Subcutaneous abdominal adipose tissue (tissue), 5 donors: Measurements from ENCODE around the gene LYRM7.

Source experiments
- H3K27ac ChIP-seq: one replicate; pipeline ENCODE4 v1.7.0; 2013; ENCODE audit warnings: low read depth, mild to moderate bottlenecking, inconsistent platforms, low read length, moderate library complexity
- H3K27me3 ChIP-seq, 5 donors: one replicate each; pipeline ENCODE4 v1.7.0; 2013; ENCODE audit warnings: low read length in 5 of 5, inconsistent platforms in 1 of 5; ENCODE audit not compliant: control insufficient read depth in 5 of 5, insufficient read depth in 4 of 5
- H3K36me3 ChIP-seq, 5 donors: one replicate each; pipeline ENCODE4 v1.7.0; 2013; ENCODE audit warnings: low read length in 5 of 5; ENCODE audit not compliant: control insufficient read depth in 5 of 5, insufficient read depth in 5 of 5
- H3K4me1 ChIP-seq, 5 donors: one replicate each; pipeline ENCODE4 v1.7.0; 2013; ENCODE audit warnings: low read length in 5 of 5, mild to moderate bottlenecking in 3 of 5, moderate library complexity in 1 of 5; ENCODE audit not compliant: control insufficient read depth in 5 of 5, insufficient read depth in 5 of 5
- H3K4me3 ChIP-seq, 5 donors: one replicate each; pipeline ENCODE4 v1.7.0; 2013; ENCODE audit warnings: low read length in 5 of 5, low read depth in 1 of 5
- H3K9ac ChIP-seq, 5 donors: one replicate each; pipeline ENCODE4 v1.7.0; 2013; ENCODE audit warnings: low read length in 5 of 5, mild to moderate bottlenecking in 4 of 5, moderate library complexity in 3 of 5
- H3K9me3 ChIP-seq, 5 donors: one replicate each; pipeline ENCODE4 v1.7.0; 2013; ENCODE audit warnings: low read length in 5 of 5; ENCODE audit not compliant: control insufficient read depth in 5 of 5
- donor health status: healthy.
- donor health status: healthy.
- donor health status: healthy.
- donor health status: healthy.
- donor health status: healthy.

The LYRM7 gene

DNA sequence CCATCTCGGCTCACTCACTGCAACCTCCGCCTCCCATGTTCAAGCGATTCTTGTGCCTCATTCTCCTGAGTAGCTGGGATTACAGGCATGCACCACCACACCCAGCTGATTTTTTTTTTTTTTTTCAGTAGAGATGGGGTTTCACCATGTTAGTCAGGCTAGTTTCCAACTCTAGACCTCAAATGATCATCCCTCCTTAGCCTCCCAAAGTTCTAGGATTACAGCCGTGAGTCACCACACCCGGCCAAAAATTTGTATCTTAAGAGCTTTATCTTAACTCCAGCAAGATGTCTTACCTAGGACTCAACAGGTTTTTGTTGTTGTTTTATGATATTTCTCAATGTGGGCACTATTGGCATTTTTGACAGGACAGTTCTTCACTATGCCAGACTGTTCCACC is 27.9 kb downstream of the LYRM7 start:
- Histone ChIP-seq H3K9me3 (no peaks in the 10 kb centered on the region), H3K9ac (no peak overlapping the region), H3K36me3 (peaks cover 0 to 10% (median 0%) of the 10 kb centered on the region in 5 donors), H3K4me3 (no peak overlapping the region), H3K4me1 (no peaks in the 10 kb centered on the region), H3K27ac (no peak overlapping the region), H3K27me3 (no peaks in the 10 kb centered on the region)

GRCh38 chr5:131200560-131200959 is 29.8 kb downstream of the LYRM7 start:
- Histone ChIP-seq H3K27me3 (no peaks in the 10 kb centered on the region), H3K36me3 (peaks cover 0 to 10% (median 0%) of the 10 kb centered on the region in 5 donors), H3K4me3 (no peak overlapping the region), H3K9ac (no peak overlapping the region), H3K27ac (no peak overlapping the region), H3K9me3 (no peaks in the 10 kb centered on the region), H3K4me1 (no peaks in the 10 kb centered on the region)

DNA sequence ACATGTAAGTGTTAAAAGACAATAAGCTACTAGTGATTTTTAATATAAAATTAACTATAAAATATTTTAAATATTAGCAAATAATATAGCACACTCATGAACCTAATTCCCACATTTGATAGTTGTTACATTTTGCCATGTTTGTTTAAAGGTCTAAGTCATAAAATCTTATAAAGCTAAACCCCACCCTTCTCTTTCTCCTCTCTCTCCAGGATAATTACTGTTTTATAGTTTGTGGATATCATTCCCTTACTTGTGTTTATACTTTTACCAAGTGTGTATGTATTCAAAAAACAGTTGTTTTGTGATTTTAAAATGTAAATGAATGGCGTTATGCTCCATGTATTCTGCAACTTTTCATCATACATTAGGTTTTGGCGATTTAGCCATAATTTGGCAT is 34.2 kb downstream of the LYRM7 start:
- Histone ChIP-seq H3K27ac (no peak overlapping the region), H3K36me3 (peaks cover 0 to 6% (median 0%) of the 10 kb centered on the region in 5 donors), H3K4me1 (peaks cover 0 to 6% (median 2%) of the 10 kb centered on the region in 5 donors), H3K27me3 (no peaks in the 10 kb centered on the region), H3K4me3 (no peak overlapping the region), H3K9ac (no peak overlapping the region), H3K9me3 (no peaks in the 10 kb centered on the region)

GRCh38 chr5:131206061-131206460 is 35.3 kb downstream of the LYRM7 start:
- Histone ChIP-seq H3K4me3 (no peak overlapping the region), H3K9me3 (no peaks in the 10 kb centered on the region), H3K27me3 (no peaks in the 10 kb centered on the region), H3K36me3 (peaks cover 0 to 6% (median 0%) of the 10 kb centered on the region in 5 donors), H3K27ac (no peak overlapping the region), H3K4me1 (peaks cover 0 to 7% (median 2%) of the 10 kb centered on the region in 5 donors), H3K9ac (no peak overlapping the region)

GRCh38 chr5:131206772-131207171 is 36.0 kb downstream of the LYRM7 start:
- Histone ChIP-seq H3K36me3 (peaks cover 0 to 6% (median 0%) of the 10 kb centered on the region in 5 donors), H3K4me3 (no peak overlapping the region), H3K27ac (no peak overlapping the region), H3K27me3 (no peaks in the 10 kb centered on the region), H3K9ac (no peak overlapping the region), H3K9me3 (no peaks in the 10 kb centered on the region), H3K4me1 (peaks cover 0 to 7% (median 2%) of the 10 kb centered on the region in 5 donors)

DNA sequence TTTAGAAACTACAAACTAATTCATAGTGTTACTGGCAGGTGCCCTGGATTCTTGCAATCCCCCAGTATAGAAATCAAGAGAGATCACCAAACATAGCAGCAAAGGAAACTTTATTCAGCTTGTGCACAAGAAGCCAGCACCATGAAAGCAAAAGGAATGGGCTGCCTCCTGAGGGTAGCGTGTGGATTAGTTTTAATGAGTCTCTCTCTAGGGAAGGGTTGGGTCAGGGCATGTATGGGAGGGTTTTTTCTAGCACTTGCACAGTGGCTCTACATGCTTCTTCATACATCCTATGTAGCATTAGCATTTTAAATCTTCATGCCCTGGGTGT is 38.4 kb downstream of the LYRM7 start:
- Histone ChIP-seq H3K4me1 (peaks cover 0 to 7% (median 2%) of the 10 kb centered on the region in 5 donors), H3K27me3 (no peaks in the 10 kb centered on the region), H3K9me3 (no peaks in the 10 kb centered on the region), H3K36me3 (no peaks in the 10 kb centered on the region), H3K9ac (no peak overlapping the region), H3K4me3 (no peak overlapping the region), H3K27ac (no peak overlapping the region)

DNA sequence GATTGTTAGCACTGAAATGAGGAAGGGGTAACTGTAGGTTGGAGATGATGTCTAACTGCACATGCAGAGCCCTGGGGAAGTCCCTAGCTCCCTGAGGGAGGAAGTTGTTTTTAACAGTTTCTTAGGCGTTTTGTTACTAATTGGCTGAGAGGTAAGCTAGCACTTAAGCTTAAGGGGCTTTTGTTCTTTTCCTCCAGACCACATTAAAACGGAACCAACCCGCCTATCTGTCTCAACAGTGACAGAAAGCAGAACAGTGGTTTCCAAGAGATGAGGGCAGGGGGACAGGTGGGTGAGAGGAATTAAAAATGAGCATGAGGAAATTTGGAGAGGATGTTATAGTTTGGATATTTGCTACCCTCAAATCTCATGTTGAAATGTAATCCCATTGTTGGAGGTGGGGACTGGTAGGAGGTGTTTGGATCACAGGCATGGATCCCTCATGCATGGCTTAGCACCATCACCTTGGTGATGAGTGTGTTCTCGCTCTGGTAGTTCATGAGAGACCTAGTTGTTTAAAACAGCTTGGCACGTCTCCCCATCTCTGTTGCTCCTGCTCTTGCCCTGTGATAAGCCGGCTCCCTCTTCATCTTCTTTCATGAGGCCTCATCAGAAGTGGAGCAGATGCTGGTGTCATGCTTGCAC is 38.9 kb downstream of the LYRM7 start:
- Histone ChIP-seq H3K27ac (no peak overlapping the region), H3K9me3 (no peaks in the 10 kb centered on the region), H3K27me3 (no peaks in the 10 kb centered on the region), H3K9ac (no peak overlapping the region), H3K4me1 (peaks cover 0 to 7% (median 2%) of the 10 kb centered on the region in 5 donors), H3K4me3 (no peak overlapping the region), H3K36me3 (no peaks in the 10 kb centered on the region)

DNA sequence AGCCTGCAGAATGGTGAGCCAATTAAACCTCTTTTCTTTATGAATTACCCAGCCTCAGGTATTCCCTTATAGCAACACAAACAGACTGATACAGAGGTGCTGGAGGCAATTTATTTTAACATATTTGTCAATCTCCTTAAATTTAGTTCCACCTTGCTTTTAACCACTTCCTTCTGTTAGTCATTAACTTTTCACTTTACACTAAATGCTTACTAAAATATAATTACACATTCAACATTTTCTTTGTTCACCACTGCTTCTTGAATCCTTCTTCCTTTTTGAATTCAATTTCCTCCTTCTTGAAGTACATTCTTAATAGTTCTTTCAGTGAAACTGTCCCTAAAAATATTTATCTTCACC is 39.4 kb downstream of the LYRM7 start:
- H3K4me3 ChIP-seq = no peak overlapping the region
- H3K36me3 ChIP-seq = no peaks in the 10 kb centered on the region
- H3K9ac ChIP-seq = no peak overlapping the region
- H3K4me1 ChIP-seq = peaks cover 0 to 7% (median 2%) of the 10 kb centered on the region in 5 donors
- no peaks in the 10 kb centered on the region for H3K27me3 ChIP-seq
- H3K27ac ChIP-seq = no peak overlapping the region
- H3K9me3 ChIP-seq = no peaks in the 10 kb centered on the region

GRCh38 chr5:131211669-131212068 is 40.9 kb downstream of the LYRM7 start:
- H3K36me3 ChIP-seq = no peaks in the 10 kb centered on the region
- H3K4me3 ChIP-seq = no peak overlapping the region

GRCh38 chr5:131212471-131213021 is 41.8 kb downstream of the LYRM7 start:
- no peak overlapping the region for H3K4me3 ChIP-seq
- H3K9ac ChIP-seq = no peak overlapping the region
- H3K4me1 ChIP-seq = peaks cover 0 to 7% (median 2%) of the 10 kb centered on the region in 5 donors
- H3K27ac ChIP-seq = no peak overlapping the region
- no peaks in the 10 kb centered on the region for H3K9me3 ChIP-seq
- H3K27me3 ChIP-seq = no peaks in the 10 kb centered on the region
- no peaks in the 10 kb centered on the region for H3K36me3 ChIP-seq

More at GRCh38 chr5:131211669-131212068, 40.9 kb downstream of the LYRM7 start:
- H3K4me1 ChIP-seq = peaks cover 0 to 7% (median 2%) of the 10 kb centered on the region in 5 donors
- no peaks in the 10 kb centered on the region for H3K27me3 ChIP-seq
- H3K27ac ChIP-seq = no peak overlapping the region
- no peaks in the 10 kb centered on the region for H3K9me3 ChIP-seq
- H3K9ac ChIP-seq = no peak overlapping the region
